ENCODE data around the gene ANO1. TPM values are rescaled to one million over a fixed set of nuclear protein-coding genes. Genes with fewer than 3 reads are reported as not detected.
A peak's percentile ranks its signal among the peaks of the same experiment; 100 is the strongest.

ANO1 gene
- total and polyA plus RNA-seq, 4 donors: 7.8 to 64.8 (median 32.2) TPM

- H3K27ac ChIP-seq (ENCODE audit: low read depth in 1 of 2, low read length in 2 of 2): no peak overlapping the region
- H3K4me3 ChIP-seq (ENCODE audit: low read depth in 1 of 3, low read length in 3 of 3): no peak overlapping the region
- H3K4me1 ChIP-seq (ENCODE audit: control insufficient read depth in 4 of 4, insufficient read depth in 4 of 4, low read length in 3 of 4): peaks cover 16 to 56% (median 40%) of the 10 kb centered on the region in 4 donors
- TF ChIP-seq, protein P1, sequence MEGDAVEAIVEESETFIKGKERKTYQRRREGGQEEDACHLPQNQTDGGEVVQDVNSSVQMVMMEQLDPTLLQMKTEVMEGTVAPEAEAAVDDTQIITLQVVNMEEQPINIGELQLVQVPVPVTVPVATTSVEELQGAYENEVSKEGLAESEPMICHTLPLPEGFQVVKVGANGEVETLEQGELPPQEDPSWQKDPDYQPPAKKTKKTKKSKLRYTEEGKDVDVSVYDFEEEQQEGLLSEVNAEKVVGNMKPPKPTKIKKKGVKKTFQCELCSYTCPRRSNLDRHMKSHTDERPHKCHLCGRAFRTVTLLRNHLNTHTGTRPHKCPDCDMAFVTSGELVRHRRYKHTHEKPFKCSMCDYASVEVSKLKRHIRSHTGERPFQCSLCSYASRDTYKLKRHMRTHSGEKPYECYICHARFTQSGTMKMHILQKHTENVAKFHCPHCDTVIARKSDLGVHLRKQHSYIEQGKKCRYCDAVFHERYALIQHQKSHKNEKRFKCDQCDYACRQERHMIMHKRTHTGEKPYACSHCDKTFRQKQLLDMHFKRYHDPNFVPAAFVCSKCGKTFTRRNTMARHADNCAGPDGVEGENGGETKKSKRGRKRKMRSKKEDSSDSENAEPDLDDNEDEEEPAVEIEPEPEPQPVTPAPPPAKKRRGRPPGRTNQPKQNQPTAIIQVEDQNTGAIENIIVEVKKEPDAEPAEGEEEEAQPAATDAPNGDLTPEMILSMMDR (IDR thresholded peaks at IDR 0.05; ENCODE audit: low read depth, low read length, missing input control): no peak
- TF ChIP-seq EGR1 (IDR thresholded peaks at IDR 0.05; ENCODE audit: low read depth in 2 of 2): no peak
- no peak for TF ChIP-seq ZBTB33 (IDR thresholded peaks at IDR 0.05)
- peaks cover 0 to 4% (median 0%) of the 10 kb centered on the region in 4 donors for H3K36me3 ChIP-seq (ENCODE audit: control insufficient read depth in 4 of 4, insufficient read depth in 3 of 4, low read depth in 1 of 4, low read length in 3 of 4)
- DNase-seq (ENCODE audit: low spot score): peak; percentile 25
- H3K27me3 ChIP-seq (ENCODE audit: control insufficient read depth in 4 of 4, insufficient read depth in 4 of 4, low read length in 3 of 4): no peaks in the 10 kb centered on the region
- no peak overlapping the region for H3K9ac ChIP-seq (ENCODE audit: low read depth in 1 of 2, low read length in 2 of 2)
- no peaks in the 10 kb centered on the region for H3K9me3 ChIP-seq (ENCODE audit: control insufficient read depth in 4 of 4, low read length in 3 of 4)
- 92% methylated on average over 18 of the region's 18 CpGs for WGBS
Observed at GRCh38 chr11:70031631-70032469, 46.3 kb upstream of the ANO1 start.

DNA sequence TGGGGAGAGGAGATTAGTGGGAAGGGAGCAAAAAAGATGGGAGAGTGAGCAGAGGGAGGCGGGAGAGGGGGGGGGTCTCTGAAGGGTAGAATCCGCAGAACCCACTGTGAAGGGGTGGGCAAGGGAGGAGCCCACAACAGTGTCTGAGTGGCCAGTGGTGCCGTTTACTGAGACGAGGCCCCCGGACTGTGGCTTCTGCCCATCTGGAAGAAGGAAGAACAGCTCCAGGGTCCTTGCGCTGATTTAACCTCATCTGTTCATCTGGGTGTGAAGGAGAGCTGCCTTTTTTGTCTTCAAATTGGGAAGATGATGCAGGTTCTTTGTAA lies 45.7 kb upstream of the ANO1 start:
- peaks cover 16 to 56% (median 40%) of the 10 kb centered on the region in 4 donors for H3K4me1 ChIP-seq (ENCODE audit: control insufficient read depth in 4 of 4, insufficient read depth in 4 of 4, low read length in 3 of 4)
- no peak overlapping the region for H3K4me3 ChIP-seq (ENCODE audit: low read depth in 1 of 3, low read length in 3 of 3)
- no peaks in the 10 kb centered on the region for H3K27me3 ChIP-seq (ENCODE audit: control insufficient read depth in 4 of 4, insufficient read depth in 4 of 4, low read length in 3 of 4)
- no peaks in the 10 kb centered on the region for H3K9me3 ChIP-seq (ENCODE audit: control insufficient read depth in 4 of 4, low read length in 3 of 4)
- 89% methylated on average over 6 of the region's 6 CpGs for WGBS
- no peak overlapping the region for H3K27ac ChIP-seq (ENCODE audit: low read depth in 1 of 2, low read length in 2 of 2)
- H3K36me3 ChIP-seq (ENCODE audit: control insufficient read depth in 4 of 4, insufficient read depth in 3 of 4, low read depth in 1 of 4, low read length in 3 of 4): peaks cover 0 to 4% (median under 1%) of the 10 kb centered on the region in 4 donors
- no peak overlapping the region for H3K9ac ChIP-seq (ENCODE audit: low read depth in 1 of 2, low read length in 2 of 2)
- TF ChIP-seq ATF3 (IDR thresholded peaks at IDR 0.05): no peak
- TF ChIP-seq, protein P2, sequence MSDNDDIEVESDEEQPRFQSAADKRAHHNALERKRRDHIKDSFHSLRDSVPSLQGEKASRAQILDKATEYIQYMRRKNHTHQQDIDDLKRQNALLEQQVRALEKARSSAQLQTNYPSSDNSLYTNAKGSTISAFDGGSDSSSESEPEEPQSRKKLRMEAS (IDR thresholded peaks at IDR 0.05): no peak
- no peak for TF ChIP-seq FOXA2 (IDR thresholded peaks at IDR 0.05)
- TF ChIP-seq YY1 (IDR thresholded peaks at IDR 0.05): no peak
- TF ChIP-seq HNF4G (IDR thresholded peaks at IDR 0.05): no peak
- TF ChIP-seq FOXA1 (IDR thresholded peaks at IDR 0.05): no peak
- TF ChIP-seq, protein P1 (IDR thresholded peaks at IDR 0.05; ENCODE audit: low read depth, low read length, missing input control): no peak
- TF ChIP-seq RAD21 (IDR thresholded peaks at IDR 0.05): no peak
- TF ChIP-seq NR2F2 (IDR thresholded peaks at IDR 0.05): no peak
- no peak for TF ChIP-seq SP1 (IDR thresholded peaks at IDR 0.05)
- TF ChIP-seq GABPA (IDR thresholded peaks at IDR 0.05 in 1 of 2, conservative IDR thresholded peaks at IDR 0.05 in 1 of 2): no peak
- no peak for DNase-seq (ENCODE audit: low spot score)

All from liver (tissue), 9 donors.